OCI-LY1 (cell line): ENCODE data around the gene SOBP.

Experiments used
- CTCF ChIP-seq: fragments of 200-600 bp; sonication (generic), shearing (Covaris generic); IDR thresholded peaks from 2 replicates; pipeline ENCODE4 v1.5.1; 2017; ENCODE audit warnings: mild to moderate bottlenecking, antibody characterized with exemption, low read length, moderate library complexity, mixed read lengths
- EZH2 ChIP-seq: fragments of 200-600 bp; sonication (generic), shearing (Covaris generic); IDR thresholded peaks from 2 replicates; pipeline ENCODE4 v1.8.0; 2017; ENCODE audit warnings: borderline replicate concordance, mixed run types, mild to moderate bottlenecking, antibody characterized with exemption, low read length, moderate library complexity, mixed read lengths

GRCh38 chr6:107646776-107647438, 157.0 kb downstream of the SOBP start:
- TF ChIP-seq EZH2, result no peak
- TF ChIP-seq CTCF, result no peak
